ENCODE results near the gene CSNK1A1L.

The CSNK1A1L gene

DNA sequence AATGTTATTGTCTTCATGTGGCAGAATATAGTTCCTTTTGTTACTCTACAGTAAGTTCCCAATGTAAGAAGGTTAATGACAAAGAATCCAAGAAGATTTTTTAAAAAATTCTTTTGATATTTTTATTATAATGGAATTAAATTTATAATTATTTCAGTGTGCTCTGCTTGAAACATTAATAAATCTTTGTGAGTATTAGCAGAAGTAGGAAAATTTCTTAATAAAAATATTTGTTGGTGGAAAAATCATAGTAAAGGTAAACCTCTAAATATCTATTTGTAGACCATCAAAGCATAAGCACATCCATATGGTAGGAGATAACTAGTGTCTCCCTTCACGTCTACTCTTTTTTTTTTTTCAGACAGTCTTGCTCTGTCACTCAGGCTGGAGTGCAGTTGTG is 4.3 kb downstream of the CSNK1A1L start:
- TF ChIP-seq CTCF (IDR thresholded peaks at IDR 0.05; ENCODE audit: low read depth, low read length), result no peak
- in situ Hi-C loops (cut with HindIII; ENCODE audit: low sequenced_read_pairs), result no loop called here
- no peak for DNase-seq (ENCODE audit: low read depth, low spot score)
- H3K4me3 ChIP-seq (ENCODE audit: low read depth, low read length), result no peak overlapping the region

DNA sequence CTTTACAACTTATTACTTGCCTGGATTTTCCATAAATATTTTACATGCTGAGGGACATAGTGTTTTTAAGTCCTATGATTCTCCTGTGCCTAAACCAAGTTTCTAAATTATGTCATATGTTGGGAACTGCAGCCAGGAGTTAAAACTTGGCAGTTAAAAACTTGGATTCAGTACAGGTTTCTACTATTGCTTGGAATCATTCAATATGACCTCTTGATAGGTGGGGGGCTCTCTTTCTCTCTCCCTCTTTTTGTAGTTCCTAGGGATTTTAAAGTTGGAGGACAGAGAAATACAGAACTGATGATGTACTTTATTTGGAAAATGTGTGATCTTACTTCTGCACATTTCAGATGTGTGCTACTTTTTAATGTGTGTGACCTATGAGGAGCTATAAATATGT is 4.7 kb downstream of the CSNK1A1L start:
- no peak for TF ChIP-seq CTCF (IDR thresholded peaks at IDR 0.05; ENCODE audit: low read depth, low read length)
- no peak overlapping the region for H3K4me3 ChIP-seq (ENCODE audit: low read depth, low read length)
- in situ Hi-C loops (cut with HindIII; ENCODE audit: low sequenced_read_pairs), result no loop called here
- no peak for DNase-seq (ENCODE audit: low read depth, low spot score)

DNA sequence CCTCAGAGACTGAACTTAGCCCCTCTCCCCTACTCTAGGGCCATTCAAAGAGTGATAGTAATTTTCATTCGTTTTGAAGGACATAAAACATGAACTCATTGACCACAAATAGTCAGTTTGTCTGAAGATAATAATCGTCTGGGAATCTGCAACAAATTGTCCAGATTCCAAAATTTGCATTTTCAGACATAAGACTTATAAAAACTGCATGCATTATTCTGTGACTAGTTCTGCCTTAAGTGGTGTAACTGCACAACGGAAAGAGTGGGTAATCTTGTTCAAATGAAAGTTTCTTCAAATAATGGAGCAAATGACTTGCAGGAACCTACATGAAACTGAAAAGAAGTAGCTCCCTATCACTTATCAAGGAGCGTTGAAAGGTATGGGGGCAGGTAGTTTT is 8.4 kb downstream of the CSNK1A1L start:
- TF ChIP-seq CTCF (IDR thresholded peaks at IDR 0.05; ENCODE audit: low read depth, low read length), result no peak
- in situ Hi-C loops (cut with HindIII; ENCODE audit: low sequenced_read_pairs), result no loop called here
- H3K4me3 ChIP-seq (ENCODE audit: low read depth, low read length), result no peak overlapping the region
- peak; percentile 24 for DNase-seq (ENCODE audit: low read depth, low spot score)

GRCh38 chr13:37094840-37095239 is 10.6 kb downstream of the CSNK1A1L start:
- no peak for TF ChIP-seq CTCF (IDR thresholded peaks at IDR 0.05; ENCODE audit: low read depth, low read length)
- in situ Hi-C loops (cut with HindIII; ENCODE audit: low sequenced_read_pairs), result no loop called here
- DNase-seq (ENCODE audit: low read depth, low spot score), result no peak
- H3K4me3 ChIP-seq (ENCODE audit: low read depth, low read length), result no peak overlapping the region

GRCh38 chr13:37094099-37094498 is 11.4 kb downstream of the CSNK1A1L start:
- in situ Hi-C loops (cut with HindIII; ENCODE audit: low sequenced_read_pairs), result no loop called here
- TF ChIP-seq CTCF (IDR thresholded peaks at IDR 0.05; ENCODE audit: low read depth, low read length), result no peak
- no peak for DNase-seq (ENCODE audit: low read depth, low spot score)
- no peak overlapping the region for H3K4me3 ChIP-seq (ENCODE audit: low read depth, low read length)

DNA sequence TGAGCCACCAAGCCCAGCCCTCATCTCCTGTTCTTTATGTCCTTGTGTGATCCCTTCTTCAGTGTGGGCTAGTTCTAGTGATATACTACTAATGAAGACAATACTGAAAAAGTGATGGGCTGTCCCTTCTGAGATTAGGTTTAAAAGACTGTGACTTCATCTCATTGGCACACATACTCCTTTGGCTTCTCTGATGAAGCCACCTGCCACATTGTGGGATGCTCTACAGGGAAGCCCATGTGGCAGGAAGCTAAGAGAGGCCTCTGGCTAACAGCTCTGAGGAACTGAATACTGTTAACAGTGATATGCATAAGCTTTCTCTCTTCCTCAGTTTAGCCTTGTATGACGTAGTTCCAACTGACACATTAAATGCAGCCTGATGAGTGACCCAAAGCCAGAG is 13.6 kb downstream of the CSNK1A1L start:
- H3K4me3 ChIP-seq (ENCODE audit: low read depth, low read length), result no peak overlapping the region
- no peak for TF ChIP-seq CTCF (IDR thresholded peaks at IDR 0.05; ENCODE audit: low read depth, low read length)
- in situ Hi-C loops (cut with HindIII; ENCODE audit: low sequenced_read_pairs), result no loop called here
- no peak for DNase-seq (ENCODE audit: low read depth, low spot score)

- no peak for TF ChIP-seq CTCF (IDR thresholded peaks at IDR 0.05; ENCODE audit: low read depth, low read length)
- no peak for DNase-seq (ENCODE audit: low read depth, low spot score)
- in situ Hi-C loops (cut with HindIII; ENCODE audit: low sequenced_read_pairs), result no loop called here
These were observed 14.6 kb downstream of the CSNK1A1L start for GRCh38 chr13:37090912-37091311.

More at GRCh38 chr13:37090912-37091311, 14.6 kb downstream of the CSNK1A1L start:
- H3K4me3 ChIP-seq (ENCODE audit: low read depth, low read length), result no peak overlapping the region
